KOPT-K1 (cell line): ENCODE results near the gene PRAMEF12.

Source experiments
- H3K27ac ChIP-seq: fragments of 200-600 bp; sonication (generic); 2 replicates; pipeline ENCODE4 v1.5.1; 2016; ENCODE audit warnings: antibody characterized with exemption, mild to moderate bottlenecking, low read depth, low read length; ENCODE audit not compliant: poor library complexity, severe bottlenecking
- H3K36me3 ChIP-seq: fragments of 200-600 bp; sonication (generic); 2 replicates; pipeline ENCODE4 v1.5.1; 2017; ENCODE audit warnings: antibody characterized with exemption, mild to moderate bottlenecking, low read length, moderate library complexity; ENCODE audit not compliant: insufficient read depth
- H3K9me3 ChIP-seq: fragments of 200-600 bp; sonication (generic); 2 replicates; pipeline ENCODE4 v1.5.1; 2017; ENCODE audit warnings: antibody characterized with exemption, low read length, mild to moderate bottlenecking; ENCODE audit not compliant: insufficient read depth, poor library complexity, severe bottlenecking

PRAMEF12 gene

GRCh38 chr1:12760256-12760795 is 13.2 kb upstream of the PRAMEF12 start:
- Histone ChIP-seq H3K36me3 (no peaks in the 10 kb centered on the region), H3K9me3 (no peaks in the 10 kb centered on the region), H3K27ac (no peak overlapping the region)

GRCh38 chr1:12761781-12762180 is 11.8 kb upstream of the PRAMEF12 start:
- H3K27ac ChIP-seq, result no peak overlapping the region
- H3K9me3 ChIP-seq, result no peaks in the 10 kb centered on the region
- H3K36me3 ChIP-seq, result no peaks in the 10 kb centered on the region

GRCh38 chr1:12762766-12763165 is 10.8 kb upstream of the PRAMEF12 start:
- Histone ChIP-seq H3K27ac (no peak overlapping the region), H3K9me3 (no peaks in the 10 kb centered on the region), H3K36me3 (no peaks in the 10 kb centered on the region)

GRCh38 chr1:12763479-12763878 is 10.1 kb upstream of the PRAMEF12 start:
- Histone ChIP-seq H3K9me3 (no peaks in the 10 kb centered on the region), H3K36me3 (no peaks in the 10 kb centered on the region), H3K27ac (no peak overlapping the region)

- H3K9me3 ChIP-seq, result no peaks in the 10 kb centered on the region
- no peaks in the 10 kb centered on the region for H3K36me3 ChIP-seq
- H3K27ac ChIP-seq, result no peak overlapping the region
These were observed 9.5 kb upstream of the PRAMEF12 start for GRCh38 chr1:12764016-12764415.

- no peaks in the 10 kb centered on the region for H3K9me3 ChIP-seq
- no peak overlapping the region for H3K27ac ChIP-seq
These were observed 4.5 kb upstream of the PRAMEF12 start for GRCh38 chr1:12769031-12769430.

GRCh38 chr1:12769976-12770505 is 3.5 kb upstream of the PRAMEF12 start:
- Histone ChIP-seq H3K36me3 (no peaks in the 10 kb centered on the region), H3K9me3 (no peaks in the 10 kb centered on the region), H3K27ac (no peak overlapping the region)

More at GRCh38 chr1:12769031-12769430, 4.5 kb upstream of the PRAMEF12 start:
- H3K36me3 ChIP-seq, result no peaks in the 10 kb centered on the region

GRCh38 chr1:12770620-12771019 is 2.9 kb upstream of the PRAMEF12 start:
- Histone ChIP-seq H3K9me3 (no peaks in the 10 kb centered on the region), H3K36me3 (no peaks in the 10 kb centered on the region), H3K27ac (no peak overlapping the region)

GRCh38 chr1:12771186-12771585 is 2.4 kb upstream of the PRAMEF12 start:
- Histone ChIP-seq H3K27ac (no peak overlapping the region), H3K9me3 (no peaks in the 10 kb centered on the region), H3K36me3 (no peaks in the 10 kb centered on the region)

GRCh38 chr1:12772520-12772919 is 1.0 kb upstream of the PRAMEF12 start:
- no peak overlapping the region for H3K27ac ChIP-seq
- no peaks in the 10 kb centered on the region for H3K36me3 ChIP-seq
- H3K9me3 ChIP-seq, result no peaks in the 10 kb centered on the region

- Histone ChIP-seq H3K9me3 (no peaks in the 10 kb centered on the region), H3K27ac (no peak overlapping the region), H3K36me3 (no peaks in the 10 kb centered on the region)
These were observed 1.3 kb downstream of the PRAMEF12 start for GRCh38 chr1:12774801-12775345.

GRCh38 chr1:12775443-12775842 is 1.9 kb downstream of the PRAMEF12 start:
- H3K36me3 ChIP-seq, result no peaks in the 10 kb centered on the region
- no peaks in the 10 kb centered on the region for H3K9me3 ChIP-seq
- no peak overlapping the region for H3K27ac ChIP-seq

- Histone ChIP-seq H3K27ac (no peak overlapping the region), H3K9me3 (no peaks in the 10 kb centered on the region), H3K36me3 (no peaks in the 10 kb centered on the region)
These were observed 3.4 kb downstream of the PRAMEF12 start for GRCh38 chr1:12776801-12777557.

- Histone ChIP-seq H3K36me3 (no peaks in the 10 kb centered on the region), H3K9me3 (no peaks in the 10 kb centered on the region), H3K27ac (no peak overlapping the region)
These were observed 4.5 kb downstream of the PRAMEF12 start for GRCh38 chr1:12778061-12778460.

GRCh38 chr1:12778907-12779306 is 5.4 kb downstream of the PRAMEF12 start:
- Histone ChIP-seq H3K27ac (no peak overlapping the region), H3K9me3 (peaks cover under 1% of the 10 kb centered on the region), H3K36me3 (no peaks in the 10 kb centered on the region)
